Central memory CD8-positive, alpha-beta T cell (primary cell): Measurements from ENCODE around the gene NEURL1B.
A peak's percentile ranks its signal among the peaks of the same experiment; 100 is the strongest.

ENCODE experiments used
- ATAC-seq: fragments of 150-1000 bp; cut with Tn5 transposase; replicated peaks from 2 replicates; pipeline ENCODE4 v1.10.0; 2022; ENCODE audit warnings: mild to moderate bottlenecking, moderate FRiP score, moderate number of reproducible peaks; ENCODE audit not compliant: poor library complexity, severe bottlenecking; ENCODE audit errors: extremely low read depth
- DNase-seq, 2 donors: peaks; one replicate each; pipeline ENCODE4 v3.0.0; 2021; ENCODE audit warnings: low spot score in 2 of 2
- H3K27ac Mint-ChIP-seq: one replicate; pipeline ENCODE4 v1.8.0; 2022; ENCODE audit warnings: low read depth, mild to moderate bottlenecking, moderate library complexity, mixed read lengths
- H3K27me3 Mint-ChIP-seq: one replicate; pipeline ENCODE4 v1.8.0; 2022; ENCODE audit warnings: mixed read lengths
- H3K36me3 Mint-ChIP-seq: one replicate; pipeline ENCODE4 v1.8.0; 2022; ENCODE audit warnings: mild to moderate bottlenecking, moderate library complexity, mixed read lengths; ENCODE audit not compliant: insufficient read depth
- H3K4me1 Mint-ChIP-seq: one replicate; pipeline ENCODE4 v1.8.0; 2022; ENCODE audit warnings: mixed read lengths
- H3K4me3 Mint-ChIP-seq: one replicate; pipeline ENCODE4 v1.8.0; 2022; ENCODE audit warnings: mild to moderate bottlenecking, moderate library complexity, mixed read lengths
- H3K9me3 Mint-ChIP-seq: one replicate; pipeline ENCODE4 v1.8.0; 2022; ENCODE audit warnings: mixed read lengths

NEURL1B gene

GRCh38 chr5:172694541-172694940 is 53.5 kb downstream of the NEURL1B start:
- DNase-seq (no peak), ATAC-seq (no peak)
- H3K27me3 Mint-ChIP-seq, result no peaks in the 10 kb centered on the region
- H3K36me3 Mint-ChIP-seq, result peaks cover 3% of the 10 kb centered on the region
- H3K27ac Mint-ChIP-seq, result no peak overlapping the region
- H3K4me3 Mint-ChIP-seq, result no peak overlapping the region
- no peaks in the 10 kb centered on the region for H3K9me3 Mint-ChIP-seq
- H3K4me1 Mint-ChIP-seq, result peaks cover 12% of the 10 kb centered on the region

GRCh38 chr5:172695232-172696054 is 54.4 kb downstream of the NEURL1B start:
- Mint-ChIP-seq H3K27me3 (no peaks in the 10 kb centered on the region), H3K9me3 (no peaks in the 10 kb centered on the region), H3K36me3 (peaks cover 3% of the 10 kb centered on the region), H3K4me1 (peaks cover 12% of the 10 kb centered on the region), H3K4me3 (no peak overlapping the region), H3K27ac (no peak overlapping the region)
- ATAC-seq, result no peak
- DNase-seq, result no peak

GRCh38 chr5:172696171-172696849 is 55.2 kb downstream of the NEURL1B start:
- peak overlapping the region; percentile 97 for H3K4me3 Mint-ChIP-seq
- H3K36me3 Mint-ChIP-seq, result peaks cover 3% of the 10 kb centered on the region
- H3K9me3 Mint-ChIP-seq, result no peaks in the 10 kb centered on the region
- peaks cover 7% of the 10 kb centered on the region for H3K27me3 Mint-ChIP-seq
- DNase-seq (no peak), ATAC-seq (no peak)
- H3K27ac Mint-ChIP-seq, result no peak overlapping the region
- peaks cover 16% of the 10 kb centered on the region for H3K4me1 Mint-ChIP-seq

- Mint-ChIP-seq H3K4me3 (peak overlapping the region; percentile 97), H3K9me3 (no peaks in the 10 kb centered on the region), H3K27ac (peak overlapping the region; percentile 98), H3K4me1 (peaks cover 24% of the 10 kb centered on the region), H3K36me3 (peaks cover 3% of the 10 kb centered on the region), H3K27me3 (peaks cover 19% of the 10 kb centered on the region)
- ATAC-seq (peak; percentile 91), DNase-seq (peak; percentile 72 to 75)
Observed at GRCh38 chr5:172697123-172698121, 56.4 kb downstream of the NEURL1B start.

- H3K27me3 Mint-ChIP-seq, result peaks cover 31% of the 10 kb centered on the region
- peaks cover 3% of the 10 kb centered on the region for H3K36me3 Mint-ChIP-seq
- no peak overlapping the region for H3K27ac Mint-ChIP-seq
- DNase-seq (no peak), ATAC-seq (no peak)
- H3K9me3 Mint-ChIP-seq, result no peaks in the 10 kb centered on the region
- H3K4me1 Mint-ChIP-seq, result peaks cover 24% of the 10 kb centered on the region
- no peak overlapping the region for H3K4me3 Mint-ChIP-seq
Observed at GRCh38 chr5:172699423-172699822, 58.4 kb downstream of the NEURL1B start.

GRCh38 chr5:172699999-172700364 is 58.9 kb downstream of the NEURL1B start:
- H3K36me3 Mint-ChIP-seq, result peaks cover 3% of the 10 kb centered on the region
- no peaks in the 10 kb centered on the region for H3K9me3 Mint-ChIP-seq
- H3K4me1 Mint-ChIP-seq, result peaks cover 24% of the 10 kb centered on the region
- H3K27me3 Mint-ChIP-seq, result peaks cover 37% of the 10 kb centered on the region
- no peak for ATAC-seq
- no peak for DNase-seq
- H3K4me3 Mint-ChIP-seq, result no peak overlapping the region
- H3K27ac Mint-ChIP-seq, result no peak overlapping the region

GRCh38 chr5:172700365-172701290 is 59.6 kb downstream of the NEURL1B start:
- ATAC-seq (no peak), DNase-seq (no peak)
- H3K4me3 Mint-ChIP-seq, result no peak overlapping the region

GRCh38 chr5:172701291-172701656 is 60.2 kb downstream of the NEURL1B start:
- DNase-seq (no peak), ATAC-seq (no peak)
- Mint-ChIP-seq H3K27me3 (peaks cover 46% of the 10 kb centered on the region), H3K4me3 (no peak overlapping the region), H3K36me3 (peaks cover 3% of the 10 kb centered on the region), H3K4me1 (peaks cover 24% of the 10 kb centered on the region), H3K27ac (no peak overlapping the region), H3K9me3 (no peaks in the 10 kb centered on the region)

More at GRCh38 chr5:172700365-172701290, 59.6 kb downstream of the NEURL1B start:
- Mint-ChIP-seq H3K36me3 (peaks cover 3% of the 10 kb centered on the region), H3K4me1 (peaks cover 24% of the 10 kb centered on the region), H3K27ac (no peak overlapping the region), H3K9me3 (no peaks in the 10 kb centered on the region), H3K27me3 (peaks cover 40% of the 10 kb centered on the region)

GRCh38 chr5:172703952-172704351 is 62.9 kb downstream of the NEURL1B start:
- no peak for DNase-seq
- Mint-ChIP-seq H3K4me3 (no peak overlapping the region), H3K9me3 (no peaks in the 10 kb centered on the region), H3K27ac (no peak overlapping the region), H3K4me1 (peaks cover 12% of the 10 kb centered on the region), H3K27me3 (peaks cover 71% of the 10 kb centered on the region), H3K36me3 (no peaks in the 10 kb centered on the region)
- no peak for ATAC-seq

GRCh38 chr5:172705576-172706084 is 64.6 kb downstream of the NEURL1B start:
- Mint-ChIP-seq H3K4me1 (peaks cover 12% of the 10 kb centered on the region), H3K4me3 (no peak overlapping the region), H3K27me3 (peaks cover 74% of the 10 kb centered on the region), H3K27ac (no peak overlapping the region), H3K9me3 (no peaks in the 10 kb centered on the region), H3K36me3 (no peaks in the 10 kb centered on the region)
- DNase-seq, result no peak
- no peak for ATAC-seq

GRCh38 chr5:172706796-172707195 is 65.7 kb downstream of the NEURL1B start:
- peaks cover 2% of the 10 kb centered on the region for H3K4me1 Mint-ChIP-seq
- DNase-seq (no peak), ATAC-seq (no peak)
- H3K9me3 Mint-ChIP-seq, result no peaks in the 10 kb centered on the region
- H3K27ac Mint-ChIP-seq, result no peak overlapping the region
- H3K36me3 Mint-ChIP-seq, result no peaks in the 10 kb centered on the region
- no peak overlapping the region for H3K4me3 Mint-ChIP-seq
- peaks cover 74% of the 10 kb centered on the region for H3K27me3 Mint-ChIP-seq
